CD14-positive monocyte (primary cell): ENCODE results near the gene OTUB1. TPM values are rescaled to one million over a fixed set of nuclear protein-coding genes. Genes with fewer than 3 reads are reported as not detected.

ENCODE experiments used
- DNase-seq, 3 donors: peaks; one replicate each; pipeline ENCODE4 v3.0.0-alpha.2; 2011 to 2022
- H2AFZ ChIP-seq: 2 replicates; pipeline ENCODE4 v1.6.0; 2012; ENCODE audit warnings: mild to moderate bottlenecking, low read depth, low read length, inconsistent platforms; ENCODE audit not compliant: insufficient read depth, poor library complexity, severe bottlenecking
- H3K27ac ChIP-seq, 2 donors: 1 replicate in 1 of 2; 2 replicates in 1 of 2; pipeline ENCODE4 v1.5.1; 2012 to 2013; ENCODE audit warnings: low read length in 2 of 2, control low read depth in 1 of 2, inconsistent platforms in 1 of 2, low read depth in 1 of 2, mild to moderate bottlenecking in 1 of 2
- H3K27me3 ChIP-seq, 2 donors: one replicate each; pipeline versions ENCODE4 v1.6.0 to v1.6.1; 2011 to 2013; ENCODE audit warnings: low read length in 2 of 2; ENCODE audit not compliant: control insufficient read depth in 2 of 2, insufficient read depth in 2 of 2
- H3K36me3 ChIP-seq, 2 donors: replicated peaks in 1 of 2; 1 replicate in 1 of 2; 2 replicates in 1 of 2; pipeline versions ENCODE4 v1.5.1 to v1.6.1; 2012 to 2013; ENCODE audit warnings: low read length in 2 of 2, control low read depth in 1 of 2, inconsistent platforms in 1 of 2, mild to moderate bottlenecking in 1 of 2; ENCODE audit not compliant: insufficient read depth in 2 of 2, control insufficient read depth in 1 of 2
- H3K4me1 ChIP-seq, 2 donors: 1 replicate in 1 of 2; 2 replicates in 1 of 2; pipeline versions ENCODE4 v1.5.1 to v1.6.1; 2012 to 2013; ENCODE audit warnings: low read length in 2 of 2, control low read depth in 1 of 2, inconsistent platforms in 1 of 2, mild to moderate bottlenecking in 1 of 2, moderate library complexity in 1 of 2; ENCODE audit not compliant: insufficient read depth in 2 of 2, control insufficient read depth in 1 of 2
- H3K4me2 ChIP-seq: replicated peaks from 2 replicates; pipeline ENCODE3; 2012; ENCODE audit warnings: low read length, moderate library complexity, mild to moderate bottlenecking; ENCODE audit not compliant: poor library complexity, severe bottlenecking; ENCODE audit errors: extremely low read depth
- H3K4me3 ChIP-seq, 3 experiments: fragments of 200-600 bp in 1 of 3; sonication (generic) in 1 of 3; replicated peaks in 1 of 3; 1 replicate in 2 of 3; 2 replicates in 1 of 3; pipeline ENCODE4 v1.5.1; 2011 to 2013; ENCODE audit warnings: low read length in 3 of 3, mild to moderate bottlenecking in 3 of 3, control low read depth in 2 of 3, low read depth in 2 of 3, inconsistent platforms in 1 of 3, moderate library complexity in 1 of 3
- H3K79me2 ChIP-seq: 2 replicates; pipeline ENCODE4 v1.6.0; 2012; ENCODE audit warnings: mild to moderate bottlenecking, control low read depth, inconsistent platforms, low read length, moderate library complexity; ENCODE audit not compliant: insufficient read depth
- H3K9ac ChIP-seq: 2 replicates; pipeline ENCODE4 v1.6.0; 2017; ENCODE audit warnings: low read length, mild to moderate bottlenecking; ENCODE audit not compliant: insufficient read depth, poor library complexity, severe bottlenecking
- H3K9me3 ChIP-seq, 2 donors: replicated peaks in 1 of 2; 1 replicate in 1 of 2; 2 replicates in 1 of 2; pipeline versions ENCODE4 v1.5.1 to v1.6.1; 2012 to 2013; ENCODE audit warnings: low read length in 2 of 2, control low read depth in 1 of 2; ENCODE audit not compliant: control insufficient read depth in 1 of 2, insufficient read depth in 1 of 2
- H4K20me1 ChIP-seq: 2 replicates; pipeline ENCODE4 v1.6.0; 2012; ENCODE audit warnings: mild to moderate bottlenecking, low read length, control low read depth, moderate library complexity; ENCODE audit not compliant: insufficient read depth
- H3K27ac Mint-ChIP-seq, 7 donors: one replicate each; pipeline ENCODE4 v1.8.0; 2020; ENCODE audit warnings: mild to moderate bottlenecking in 7 of 7, mixed read lengths in 7 of 7, moderate library complexity in 6 of 7, inconsistent platforms in 2 of 7
- H3K27me3 Mint-ChIP-seq, 3 donors: one replicate each; pipeline ENCODE4 v1.8.0; 2021 to 2022; ENCODE audit warnings: low read depth in 3 of 3, mild to moderate bottlenecking in 3 of 3, mixed read lengths in 3 of 3, moderate library complexity in 3 of 3, inconsistent platforms in 1 of 3
- H3K36me3 Mint-ChIP-seq, 2 donors: one replicate each; pipeline ENCODE4 v1.8.0; 2020; ENCODE audit warnings: mixed read lengths in 2 of 2, inconsistent platforms in 1 of 2, mild to moderate bottlenecking in 1 of 2
- H3K4me1 Mint-ChIP-seq: one replicate; pipeline ENCODE4 v1.8.0; 2020; ENCODE audit warnings: mild to moderate bottlenecking, mixed read lengths
- H3K4me3 Mint-ChIP-seq, 2 donors: one replicate each; pipeline ENCODE4 v1.8.0; 2020; ENCODE audit warnings: mild to moderate bottlenecking in 2 of 2, mixed read lengths in 2 of 2, moderate library complexity in 1 of 2
- H3K9me3 Mint-ChIP-seq, 7 donors: one replicate each; pipeline ENCODE4 v1.8.0; 2020 to 2022; ENCODE audit warnings: mixed read lengths in 7 of 7, mild to moderate bottlenecking in 6 of 7, moderate library complexity in 6 of 7, inconsistent platforms in 2 of 7
- CTCF ChIP-seq: fragments of 200-600 bp; IDR thresholded peaks from one replicate; pipeline ENCODE4 v1.8.0; 2022; ENCODE audit warnings: antibody characterized with exemption, mild to moderate bottlenecking
- WGBS: methylation state at CpG from one replicate; pipeline ENCODE4 v1.1.5; 2013; ENCODE audit warnings: missing lambda C conversion rate; ENCODE audit not compliant: insufficient coverage; 5-methylcytosine and 5-hydroxymethylcytosine counted together
- intact Hi-C, 2 donors: fragments of 100-400 bp; cut with micrococcal nuclease; formaldehyde crosslinking; loops; one replicate each; pipeline versions ENCODE4 v1.15.0 to v1.15.1; 2023
- polyA plus RNA-seq, 3 donors: library from polyadenylated mRNA; depleted of rRNA in 1 of 3; unstranded in 2 of 3; stranded (reverse) in 1 of 3; fragments of 300-500 nt in 2 of 3; fragments of >200 nt in 1 of 3; fragmentation: Illumina TruSeq in 2 of 3; gene quantifications; 1 replicate in 2 of 3; 2 replicates in 1 of 3; pipeline ENCODE4 v1.2.3, GENCODE V29; 2012 to 2021

The OTUB1 gene
- polyA plus RNA-seq, 3 donors: 131 to 170 (median 140) TPM

GRCh38 chr11:63993993-63994392 is 7.8 kb downstream of the OTUB1 start:
- Histone ChIP-seq H3K4me3 (no peak overlapping the region), H3K4me2 (no peak overlapping the region), H3K9ac (no peak overlapping the region), H3K27ac (no peak overlapping the region), H4K20me1 (peaks cover 84% of the 10 kb centered on the region), H3K27me3 (peaks cover 0 to 2% of the 10 kb centered on the region in 2 donors), H3K79me2 (peaks cover 10% of the 10 kb centered on the region), H3K9me3 (no peaks in the 10 kb centered on the region), H3K4me1 (peaks cover 15 to 24% of the 10 kb centered on the region in 2 donors), H2AFZ (no peak overlapping the region), H3K36me3 (peaks cover 60 to 74% of the 10 kb centered on the region in 2 donors)
- peaks cover 0 to 3% (median 0%) of the 10 kb centered on the region in 7 donors for H3K9me3 Mint-ChIP-seq
- peaks cover 25% of the 10 kb centered on the region for H3K4me1 Mint-ChIP-seq
- peaks cover 71 to 92% of the 10 kb centered on the region in 2 donors for H3K36me3 Mint-ChIP-seq
- H3K27ac Mint-ChIP-seq: peak overlapping the region in 6 of 7 donors; percentile 6 to 74 (median 53)
- intact Hi-C loops: no loop called here
- DNase-seq: peak in 2 of 3 donors; percentile 17 to 30
- WGBS: 0% methylated on average over 2 of the region's 6 CpGs
- no peak for TF ChIP-seq CTCF
- no peak overlapping the region for H3K4me3 Mint-ChIP-seq
- H3K27me3 Mint-ChIP-seq: peaks cover under 1 to 11% (median 8%) of the 10 kb centered on the region in 3 donors

GRCh38 chr11:63996512-63996911 is 10.3 kb downstream of the OTUB1 start:
- Histone ChIP-seq H3K4me1 (peaks cover 32 to 49% of the 10 kb centered on the region in 2 donors), H2AFZ (no peak overlapping the region), H3K4me2 (no peak overlapping the region), H3K36me3 (peaks cover 45 to 55% of the 10 kb centered on the region in 2 donors), H3K27ac (no peak overlapping the region), H3K4me3 (no peak overlapping the region), H3K9me3 (peaks cover 0 to 5% of the 10 kb centered on the region in 2 donors), H3K27me3 (peaks cover 9 to 21% of the 10 kb centered on the region in 2 donors), H3K79me2 (peaks cover 3% of the 10 kb centered on the region), H3K9ac (no peak overlapping the region), H4K20me1 (peaks cover 77% of the 10 kb centered on the region)
- Mint-ChIP-seq H3K4me1 (peaks cover 37% of the 10 kb centered on the region), H3K4me3 (no peak overlapping the region), H3K36me3 (peaks cover 50 to 66% of the 10 kb centered on the region in 2 donors), H3K9me3 (peaks cover 0 to 5% (median 2%) of the 10 kb centered on the region in 7 donors), H3K27ac (no peak overlapping the region), H3K27me3 (peaks cover 14 to 29% (median 20%) of the 10 kb centered on the region in 3 donors)
- intact Hi-C loops: no loop called here
- WGBS: 98% methylated on average over 14 of the region's 18 CpGs
- no peak for TF ChIP-seq CTCF
- DNase-seq: no peak
